GM23248 (cell line): Measurements from ENCODE around the gene GNS. TPM values are rescaled to one million over a fixed set of nuclear protein-coding genes. Genes with fewer than 3 reads are reported as not detected.
A peak's percentile ranks its signal among the peaks of the same experiment; 100 is the strongest.
"Not testable (repeated sequence)": the region's sequence is repeated elsewhere in the genome, so short reads cannot be mapped to it uniquely, and the experiment has no call there.

Experiments
- DNase-seq: peaks from one replicate; pipeline ENCODE4 v3.0.0-alpha.2; 2015
- H2AFZ ChIP-seq: fragments of 200-600 bp; sonication (generic); 2 replicates; pipeline ENCODE4 v1.6.1; 2016; ENCODE audit warnings: antibody characterized with exemption
- H3F3A ChIP-seq: fragments of 200-600 bp; sonication (generic); 2 replicates; pipeline ENCODE4 v1.6.1; 2016; ENCODE audit warnings: mild to moderate bottlenecking, antibody characterized with exemption, mixed run types; ENCODE audit not compliant: insufficient read depth
- H3K27ac ChIP-seq: fragments of 200-600 bp; sonication (generic); 2 replicates; pipeline ENCODE4 v1.5.1; 2016; ENCODE audit warnings: mild to moderate bottlenecking
- H3K27me3 ChIP-seq: fragments of 200-600 bp; sonication (generic); replicated peaks from 2 replicates; pipeline ENCODE4 v1.6.1; 2016; ENCODE audit warnings: mild to moderate bottlenecking; ENCODE audit not compliant: insufficient read depth
- H3K36me3 ChIP-seq: fragments of 200-600 bp; sonication (generic); 2 replicates; pipeline ENCODE4 v1.6.1; 2016; ENCODE audit warnings: low read depth, mild to moderate bottlenecking
- H3K4me1 ChIP-seq: fragments of 200-600 bp; sonication (generic); 2 replicates; pipeline ENCODE4 v1.6.1; 2016; ENCODE audit warnings: mild to moderate bottlenecking; ENCODE audit not compliant: insufficient read depth
- H3K4me2 ChIP-seq: fragments of 200-600 bp; sonication (generic); one replicate; pipeline ENCODE4 v1.6.1; 2016; ENCODE audit warnings: mild to moderate bottlenecking; ENCODE audit not compliant: unreplicated experiment
- H3K4me3 ChIP-seq: fragments of 200-600 bp; sonication (generic); 2 replicates; pipeline ENCODE4 v1.5.1; 2016; ENCODE audit warnings: mild to moderate bottlenecking
- H3K79me2 ChIP-seq: fragments of 200-600 bp; sonication (generic); 2 replicates; pipeline ENCODE4 v1.6.1; 2016; ENCODE audit warnings: mild to moderate bottlenecking; ENCODE audit not compliant: insufficient read depth
- H3K9ac ChIP-seq: fragments of 200-600 bp; sonication (generic); 2 replicates; pipeline ENCODE4 v1.6.1; 2016; ENCODE audit warnings: mild to moderate bottlenecking
- H3K9me2 ChIP-seq: fragments of 200-600 bp; sonication (generic); 2 replicates; pipeline ENCODE4 v1.6.1; 2016; ENCODE audit warnings: mixed run types, mild to moderate bottlenecking, moderate library complexity; ENCODE audit not compliant: insufficient read depth
- H3K9me3 ChIP-seq: fragments of 200-600 bp; sonication (generic); one replicate; pipeline ENCODE4 v1.6.1; 2017; ENCODE audit warnings: low read depth
- H4K20me1 ChIP-seq: fragments of 200-600 bp; sonication (generic); 2 replicates; pipeline ENCODE4 v1.6.0; 2016; ENCODE audit not compliant: insufficient read depth
- EZH2 ChIP-seq: fragments of 200-600 bp; sonication (generic); IDR thresholded peaks from 2 replicates; pipeline ENCODE4 v1.6.1; 2018; ENCODE audit warnings: antibody characterized with exemption, mild to moderate bottlenecking; ENCODE audit not compliant: insufficient read depth, poor library complexity, severe bottlenecking
- EZH2phosphoT487 ChIP-seq: fragments of 200-600 bp; sonication (generic); IDR thresholded peaks from 2 replicates; pipeline ENCODE4 v1.6.1; 2018; ENCODE audit warnings: antibody characterized with exemption, moderate library complexity, mild to moderate bottlenecking, low read depth; ENCODE audit not compliant: insufficient read depth
- WGBS, 2 experiments: methylation state at CpG; one replicate each; pipeline ENCODE4 v1.1.6; 2015 to 2017; ENCODE audit warnings: low lambda C conversion rate in 2 of 2, low coverage in 1 of 2; ENCODE audit errors: missing lambda C conversion rate in 2 of 2; 5-methylcytosine and 5-hydroxymethylcytosine counted together
- in situ Hi-C: fragments of 300-500 bp; cut with MboI; formaldehyde crosslinking; loops from 2 replicates; pipeline ENCODE4 v1.15.0; 2020
- polyA plus RNA-seq: library from polyadenylated mRNA; unstranded; fragments of >200 nt; fragmentation: Nextera tagmentation; extraction: Ambion mirVana; gene quantifications from 2 replicates; pipeline ENCODE4 v1.2.1, GENCODE V29; 2016
- total RNA-seq: library from RNA; depleted of rRNA; stranded (reverse); fragments of >200 nt; shearing (Covaris generic); gene quantifications from 2 replicates; pipeline ENCODE4 v1.2.3, GENCODE V29; 2014

The GNS gene
- total and polyA plus RNA-seq, 2 experiments from 2014 or later, result 76.6 to 129 TPM

DNA sequence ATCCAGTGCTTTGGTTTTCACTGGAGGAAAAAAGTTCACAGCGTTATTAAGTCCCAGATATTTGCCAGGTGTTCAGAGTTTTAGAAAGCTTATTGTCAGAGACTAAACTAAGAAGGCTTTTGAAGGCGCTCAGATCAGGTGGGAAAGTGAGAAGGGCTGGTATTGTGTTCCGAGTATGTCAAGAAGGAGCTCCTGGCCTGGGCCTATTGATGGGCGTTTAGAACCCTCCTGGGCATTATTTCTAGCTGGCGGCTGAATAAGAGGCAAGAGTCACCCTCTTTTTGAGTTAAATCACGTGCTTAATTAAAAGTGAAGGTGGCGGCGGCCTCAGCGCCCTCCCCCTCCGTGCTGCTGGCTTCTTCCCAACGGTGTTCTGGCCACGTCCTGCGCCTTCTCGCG, 20.9 kb upstream of the GNS start:
- TF ChIP-seq EZH2, result peak; percentile 93
- TF ChIP-seq EZH2phosphoT487, result no peak
- H3K27ac ChIP-seq, result no peak overlapping the region
- in situ Hi-C loops, result no loop called here
- no peaks in the 10 kb centered on the region for H3K36me3 ChIP-seq
- H4K20me1 ChIP-seq, result no peaks in the 10 kb centered on the region
- peaks cover 64% of the 10 kb centered on the region for H3K27me3 ChIP-seq
- peaks cover 6% of the 10 kb centered on the region for H3K9me3 ChIP-seq
- no peak overlapping the region for H2AFZ ChIP-seq
- H3K4me1 ChIP-seq, result no peaks in the 10 kb centered on the region
- peak overlapping the region; percentile 48 for H3K4me3 ChIP-seq
- no peak overlapping the region for H3K4me2 ChIP-seq
- WGBS, 2 experiments, result 26 to 27% methylated on average over 9 to 15 of the region's 15 CpGs
- H3F3A ChIP-seq, result no peaks in the 10 kb centered on the region
- DNase-seq, result no peak
- H3K9me2 ChIP-seq, result no peaks in the 10 kb centered on the region
- no peaks in the 10 kb centered on the region for H3K79me2 ChIP-seq
- H3K9ac ChIP-seq, result no peak overlapping the region

- H3K9me2 ChIP-seq, result no peaks in the 10 kb centered on the region
- no peaks in the 10 kb centered on the region for H4K20me1 ChIP-seq
- no peak overlapping the region for H2AFZ ChIP-seq
- no peak overlapping the region for H3K27ac ChIP-seq
- peaks cover 64% of the 10 kb centered on the region for H3K27me3 ChIP-seq
- no peak overlapping the region for H3K4me2 ChIP-seq
- H3K9me3 ChIP-seq, result peaks cover 6% of the 10 kb centered on the region
- H3K4me1 ChIP-seq, result no peaks in the 10 kb centered on the region
- H3K4me3 ChIP-seq, result no peak overlapping the region
- in situ Hi-C loops, result no loop called here
- H3F3A ChIP-seq, result no peaks in the 10 kb centered on the region
- DNase-seq, result no peak
- H3K9ac ChIP-seq, result no peak overlapping the region
- no peaks in the 10 kb centered on the region for H3K79me2 ChIP-seq
- H3K36me3 ChIP-seq, result no peaks in the 10 kb centered on the region
- WGBS, 2 experiments, result 47 to 48% methylated on average over 10 of the region's 10 CpGs
- no peak for TF ChIP-seq EZH2phosphoT487
- no peak for TF ChIP-seq EZH2
Measured at GRCh38 chr12:64779354-64779974, 20.3 kb upstream of the GNS start.

GRCh38 chr12:64775147-64775736, 16.0 kb upstream of the GNS start:
- H3K4me1 ChIP-seq, H3K79me2 ChIP-seq, H3F3A ChIP-seq, H3K4me3 ChIP-seq, DNase-seq, H3K9ac ChIP-seq, H3K9me2 ChIP-seq, H2AFZ ChIP-seq, H3K4me2 ChIP-seq, H3K9me3 ChIP-seq, H4K20me1 ChIP-seq, H3K36me3 ChIP-seq, in situ Hi-C loops, H3K27ac ChIP-seq: not testable (repeated sequence)
- peaks cover 31% of the 10 kb centered on the region for H3K27me3 ChIP-seq

DNA sequence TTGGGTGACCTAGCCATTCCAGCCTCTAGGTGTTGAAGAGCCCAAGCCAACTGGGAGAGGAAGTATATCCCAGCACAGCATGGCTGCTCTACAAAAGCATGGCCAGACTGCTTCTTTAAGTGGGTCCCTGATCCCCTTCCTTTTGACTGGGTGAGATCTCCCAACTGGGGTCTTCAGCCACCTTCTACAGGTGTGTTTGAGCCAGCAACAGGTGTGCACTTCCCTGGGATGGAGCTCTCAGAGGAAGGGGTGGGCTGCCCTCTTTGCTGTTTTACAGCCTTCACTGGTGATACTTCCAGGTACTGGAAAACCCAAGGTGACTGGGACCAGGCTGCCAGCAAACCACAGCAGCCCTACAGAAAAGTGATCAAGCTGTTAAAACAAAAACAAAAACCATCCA, 14.2 kb upstream of the GNS start:
- no peak overlapping the region for H3K9ac ChIP-seq
- DNase-seq, result no peak
- no peak overlapping the region for H2AFZ ChIP-seq
- TF ChIP-seq EZH2phosphoT487 (no peak), EZH2 (no peak)
- peaks cover 6% of the 10 kb centered on the region for H3K9me3 ChIP-seq
- no peaks in the 10 kb centered on the region for H3K36me3 ChIP-seq
- H3K4me1 ChIP-seq, result no peaks in the 10 kb centered on the region
- H3K27me3 ChIP-seq, result peaks cover 13% of the 10 kb centered on the region
- no peaks in the 10 kb centered on the region for H3K9me2 ChIP-seq
- no peaks in the 10 kb centered on the region for H3F3A ChIP-seq
- H3K4me3 ChIP-seq, result no peak overlapping the region
- no peak overlapping the region for H3K27ac ChIP-seq
- no peak overlapping the region for H3K4me2 ChIP-seq
- in situ Hi-C loops, result no loop called here
- no peaks in the 10 kb centered on the region for H4K20me1 ChIP-seq
- no peaks in the 10 kb centered on the region for H3K79me2 ChIP-seq

- Histone ChIP-seq H3K79me2 (no peaks in the 10 kb centered on the region), H3K4me2 (no peak overlapping the region), H3K36me3 (no peaks in the 10 kb centered on the region), H3K4me3 (no peak overlapping the region), H3K9me3 (no peaks in the 10 kb centered on the region), H3K4me1 (no peaks in the 10 kb centered on the region), H3K27me3 (no peaks in the 10 kb centered on the region), H3K9ac (no peak overlapping the region), H3K27ac (no peak overlapping the region), H3K9me2 (no peaks in the 10 kb centered on the region), H2AFZ (no peak overlapping the region), H4K20me1 (no peaks in the 10 kb centered on the region), H3F3A (no peaks in the 10 kb centered on the region)
- TF ChIP-seq EZH2phosphoT487 (no peak), EZH2 (no peak)
- in situ Hi-C loops, result no loop called here
- no peak for DNase-seq
- 52 to 75% methylated on average over 2 to 3 of the region's 3 CpGs for WGBS, 2 experiments
Measured at GRCh38 chr12:64767495-64767894, 8.3 kb upstream of the GNS start.
